ENCODE measurements around the gene S100A13. TPM values are rescaled to one million over a fixed set of nuclear protein-coding genes. Genes with fewer than 3 reads are reported as not detected.
"Not testable (repeated sequence)": the region's sequence is repeated elsewhere in the genome, so short reads cannot be mapped to it uniquely, and the experiment has no call there.

Gene S100A13
- total RNA-seq, 4 donors from 2014 or later, result 28.0 to 55.4 (median 43.1) TPM

DNA sequence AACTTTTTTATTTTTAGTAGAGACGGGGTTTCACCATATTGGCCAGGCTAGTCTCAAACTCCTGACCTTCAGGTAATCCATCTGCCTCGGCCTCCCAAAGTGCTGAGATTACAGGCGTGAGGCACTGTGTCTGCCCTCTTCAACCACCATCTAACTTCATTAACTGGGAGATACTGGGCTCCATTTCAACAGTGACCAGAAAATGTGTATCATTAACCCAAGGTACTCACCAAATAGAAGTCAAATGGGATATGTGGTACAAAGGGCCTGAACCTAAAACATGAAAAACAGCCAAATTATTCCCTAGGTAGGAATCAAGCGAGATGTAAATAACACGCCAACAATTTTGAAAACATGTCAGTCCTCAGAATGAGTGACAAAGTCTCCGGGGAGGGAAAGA, 42.3 kb upstream of the S100A13 start:
- no peaks in the 10 kb centered on the region for H3K27me3 ChIP-seq
- TF ChIP-seq POLR2A (IDR thresholded peaks at IDR 0.05), result no peak
- TF ChIP-seq, protein P1, sequence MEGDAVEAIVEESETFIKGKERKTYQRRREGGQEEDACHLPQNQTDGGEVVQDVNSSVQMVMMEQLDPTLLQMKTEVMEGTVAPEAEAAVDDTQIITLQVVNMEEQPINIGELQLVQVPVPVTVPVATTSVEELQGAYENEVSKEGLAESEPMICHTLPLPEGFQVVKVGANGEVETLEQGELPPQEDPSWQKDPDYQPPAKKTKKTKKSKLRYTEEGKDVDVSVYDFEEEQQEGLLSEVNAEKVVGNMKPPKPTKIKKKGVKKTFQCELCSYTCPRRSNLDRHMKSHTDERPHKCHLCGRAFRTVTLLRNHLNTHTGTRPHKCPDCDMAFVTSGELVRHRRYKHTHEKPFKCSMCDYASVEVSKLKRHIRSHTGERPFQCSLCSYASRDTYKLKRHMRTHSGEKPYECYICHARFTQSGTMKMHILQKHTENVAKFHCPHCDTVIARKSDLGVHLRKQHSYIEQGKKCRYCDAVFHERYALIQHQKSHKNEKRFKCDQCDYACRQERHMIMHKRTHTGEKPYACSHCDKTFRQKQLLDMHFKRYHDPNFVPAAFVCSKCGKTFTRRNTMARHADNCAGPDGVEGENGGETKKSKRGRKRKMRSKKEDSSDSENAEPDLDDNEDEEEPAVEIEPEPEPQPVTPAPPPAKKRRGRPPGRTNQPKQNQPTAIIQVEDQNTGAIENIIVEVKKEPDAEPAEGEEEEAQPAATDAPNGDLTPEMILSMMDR (IDR thresholded peaks at IDR 0.05), result no peak
- no peak for TF ChIP-seq EP300 (IDR thresholded peaks at IDR 0.05)
- DNase-seq (ENCODE audit: low spot score in 2 of 2), result no peak
- peaks cover 31% of the 10 kb centered on the region for H3K4me1 ChIP-seq
- H3K27ac ChIP-seq, result peak overlapping the region; percentile 88
- 84% methylated on average over 6 of the region's 6 CpGs for WGBS
- peaks cover 45% of the 10 kb centered on the region for H3K36me3 ChIP-seq
- peak overlapping the region; percentile 78 for H3K4me3 ChIP-seq
- no peaks in the 10 kb centered on the region for H3K9me3 ChIP-seq

DNA sequence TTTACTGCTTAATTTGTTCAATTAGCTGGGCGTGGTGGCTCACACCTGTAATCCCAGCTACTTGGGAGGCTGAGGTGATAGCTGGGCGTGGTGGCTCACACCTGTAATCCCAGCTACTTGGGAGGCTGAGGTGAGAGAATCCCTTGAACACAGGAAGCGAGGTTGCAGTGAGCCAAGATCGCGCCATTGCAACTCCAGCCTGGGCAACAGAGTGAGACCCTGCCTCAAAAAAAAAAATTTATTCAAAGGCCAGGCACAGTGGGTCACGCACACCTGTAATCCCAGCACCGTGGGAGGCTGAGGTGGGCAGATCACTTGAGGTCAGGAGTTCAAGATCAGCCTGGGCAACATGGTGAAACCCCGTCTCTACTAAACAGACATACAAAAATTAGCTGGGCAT, 41.4 kb upstream of the S100A13 start:
- H3K4me3 ChIP-seq, result not testable (repeated sequence)
- peaks cover 54% of the 10 kb centered on the region for H3K36me3 ChIP-seq

DNA sequence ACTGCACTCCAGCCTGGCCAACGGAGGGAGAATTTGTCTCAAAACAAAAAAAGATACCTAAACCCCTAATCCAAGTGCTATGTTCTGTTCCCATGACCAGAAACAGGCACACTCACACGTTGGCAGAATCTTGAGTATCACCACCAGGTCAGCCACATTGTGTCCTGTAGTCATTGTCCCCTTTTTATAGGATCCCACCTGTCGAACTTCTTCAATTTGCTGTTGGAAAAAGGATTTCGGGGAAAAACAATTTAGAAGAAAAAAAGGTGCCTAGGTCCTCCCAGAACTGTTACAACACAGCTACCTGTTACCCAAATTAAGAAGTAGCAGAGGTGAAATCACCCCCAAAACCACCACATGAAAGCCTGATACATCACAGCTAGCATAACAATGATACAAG, 40.1 kb upstream of the S100A13 start:
- H3K4me1 ChIP-seq, result peaks cover 31% of the 10 kb centered on the region
- H3K27ac ChIP-seq, result peak overlapping the region; percentile 32
- no peaks in the 10 kb centered on the region for H3K9me3 ChIP-seq
- peaks cover 66% of the 10 kb centered on the region for H3K36me3 ChIP-seq
- DNase-seq (ENCODE audit: low spot score in 2 of 2), result no peak
- 79% methylated on average over 4 of the region's 4 CpGs for WGBS
- H3K4me3 ChIP-seq, result no peak overlapping the region
- H3K27me3 ChIP-seq, result no peaks in the 10 kb centered on the region
- TF ChIP-seq EP300 (IDR thresholded peaks at IDR 0.05) (no peak), POLR2AphosphoS5 (IDR thresholded peaks at IDR 0.05) (no peak), POLR2A (IDR thresholded peaks at IDR 0.05) (no peak)
- TF ChIP-seq, protein P1 (IDR thresholded peaks at IDR 0.05), result no peak

More for the DNA sequence above, 41.4 kb upstream of the S100A13 start:
- H3K27me3 ChIP-seq; H3K9me3 ChIP-seq; DNase-seq (ENCODE audit: low spot score in 2 of 2); H3K27ac ChIP-seq: not testable (repeated sequence)
- WGBS, result 94% methylated on average over 8 of the region's 8 CpGs
- peaks cover 31% of the 10 kb centered on the region for H3K4me1 ChIP-seq

DNA sequence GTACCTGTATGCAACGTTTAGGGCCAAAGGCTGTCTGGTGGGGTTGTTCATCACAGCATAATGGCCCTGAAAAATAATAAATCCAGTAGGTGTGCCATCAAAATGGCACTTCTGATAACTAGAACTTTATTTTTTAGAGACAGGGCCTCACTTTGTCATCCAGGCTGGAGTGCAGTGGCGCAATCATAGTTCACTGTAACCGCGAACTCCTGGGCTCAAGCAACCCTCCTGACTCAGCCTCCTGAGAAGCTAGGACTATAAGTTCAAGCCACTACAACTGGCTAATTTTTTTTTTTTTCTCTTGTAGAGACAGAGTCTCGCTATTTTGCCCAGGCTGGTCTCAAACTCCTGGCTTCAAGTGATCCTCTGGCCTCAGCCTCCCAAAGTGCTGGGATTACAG, 35.9 kb upstream of the S100A13 start:
- H3K9me3 ChIP-seq, result no peaks in the 10 kb centered on the region
- H3K4me1 ChIP-seq, result peaks cover 15% of the 10 kb centered on the region
- peaks cover 77% of the 10 kb centered on the region for H3K36me3 ChIP-seq
- H3K4me3 ChIP-seq, result no peak overlapping the region
- WGBS, result 84% methylated on average over 5 of the region's 5 CpGs
- H3K27ac ChIP-seq, result no peak overlapping the region
- TF ChIP-seq, protein P1 (IDR thresholded peaks at IDR 0.05), result no peak
- peak in 1 of 2 donors; percentile 31 for DNase-seq (ENCODE audit: low spot score in 2 of 2)
- no peaks in the 10 kb centered on the region for H3K27me3 ChIP-seq

DNA sequence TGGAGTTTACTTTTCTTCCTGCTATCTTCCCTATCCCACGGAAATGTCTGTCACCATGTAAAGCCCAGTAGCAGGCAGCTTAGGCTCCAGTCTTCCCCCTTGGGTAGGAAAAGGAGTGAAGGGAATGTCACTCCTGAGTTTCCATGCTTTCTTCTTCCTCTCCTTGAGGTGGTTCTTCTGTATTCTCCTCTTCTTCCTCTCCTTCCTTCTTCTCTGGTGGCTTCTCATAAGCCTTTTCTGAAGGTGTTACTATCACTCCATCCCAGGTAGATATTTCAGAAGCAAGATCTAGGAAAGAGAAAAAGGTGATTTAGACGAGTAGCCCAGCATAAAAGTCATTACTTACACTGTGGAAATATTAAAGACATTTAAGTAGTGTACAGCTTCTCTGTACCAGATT, 35.0 kb upstream of the S100A13 start:
- H3K27ac ChIP-seq, result no peak overlapping the region
- H3K4me3 ChIP-seq, result no peak overlapping the region
- no peaks in the 10 kb centered on the region for H3K9me3 ChIP-seq
- peaks cover 68% of the 10 kb centered on the region for H3K36me3 ChIP-seq
- DNase-seq (ENCODE audit: low spot score in 2 of 2), result no peak
- H3K27me3 ChIP-seq, result no peaks in the 10 kb centered on the region
- 57% methylated on average over 2 of the region's 2 CpGs for WGBS
- H3K4me1 ChIP-seq, result peaks cover 15% of the 10 kb centered on the region
- TF ChIP-seq EP300 (IDR thresholded peaks at IDR 0.05), result no peak
- TF ChIP-seq, protein P1 (IDR thresholded peaks at IDR 0.05), result no peak
- TF ChIP-seq POLR2A (IDR thresholded peaks at IDR 0.05), result no peak
- no peak for TF ChIP-seq POLR2AphosphoS5 (IDR thresholded peaks at IDR 0.05)

DNA sequence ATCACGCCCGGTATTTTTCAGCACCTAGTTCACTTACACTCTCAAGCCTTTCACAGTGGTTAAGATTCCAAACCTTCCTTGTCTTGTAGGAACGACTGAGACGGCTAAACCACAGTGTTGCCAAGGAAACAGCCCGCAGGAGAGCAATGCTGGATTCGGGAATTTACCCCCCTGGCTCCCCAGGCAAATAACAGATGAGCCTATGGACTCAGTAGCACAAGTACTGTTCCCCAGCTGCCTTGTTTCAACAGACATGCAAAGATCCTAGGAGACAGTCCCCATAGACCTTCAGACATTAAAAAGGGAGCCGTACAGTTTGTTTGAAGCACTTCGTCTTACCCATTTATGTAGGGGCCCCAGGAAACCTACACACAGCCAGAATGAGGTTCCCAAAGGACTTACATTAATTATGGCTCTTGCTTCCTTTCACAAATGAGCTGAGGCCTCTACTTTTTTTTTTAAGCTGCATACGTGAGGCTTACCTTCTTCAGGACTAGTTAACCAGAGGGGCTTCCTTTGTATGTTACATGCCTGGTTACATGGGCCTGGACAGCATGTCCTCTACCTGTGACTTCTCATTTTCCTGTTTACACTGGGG, 33.9 kb upstream of the S100A13 start:
- Histone ChIP-seq H3K36me3 (peaks cover 57% of the 10 kb centered on the region), H3K9me3 (no peaks in the 10 kb centered on the region), H3K27ac (no peak overlapping the region), H3K4me1 (peaks cover 15% of the 10 kb centered on the region), H3K27me3 (no peaks in the 10 kb centered on the region), H3K4me3 (no peak overlapping the region)
- TF ChIP-seq, protein P1 (IDR thresholded peaks at IDR 0.05), result no peak
- TF ChIP-seq POLR2AphosphoS5 (IDR thresholded peaks at IDR 0.05) (no peak), EP300 (IDR thresholded peaks at IDR 0.05) (no peak)
- peak; percentile 34 to 63 for DNase-seq (ENCODE audit: low spot score in 2 of 2)
- 57% methylated on average over 8 of the region's 9 CpGs for WGBS

Measured in suprapubic skin (tissue), 4 donors.